NCI-H526 (cell line): ENCODE measurements around the gene CSNK1G3.

Source experiments
- DNase-seq, 2 experiments: peaks; one replicate each; lab custom pipeline; 2025; lab: John Stamatoyannopoulos, UW

CSNK1G3 gene

DNA sequence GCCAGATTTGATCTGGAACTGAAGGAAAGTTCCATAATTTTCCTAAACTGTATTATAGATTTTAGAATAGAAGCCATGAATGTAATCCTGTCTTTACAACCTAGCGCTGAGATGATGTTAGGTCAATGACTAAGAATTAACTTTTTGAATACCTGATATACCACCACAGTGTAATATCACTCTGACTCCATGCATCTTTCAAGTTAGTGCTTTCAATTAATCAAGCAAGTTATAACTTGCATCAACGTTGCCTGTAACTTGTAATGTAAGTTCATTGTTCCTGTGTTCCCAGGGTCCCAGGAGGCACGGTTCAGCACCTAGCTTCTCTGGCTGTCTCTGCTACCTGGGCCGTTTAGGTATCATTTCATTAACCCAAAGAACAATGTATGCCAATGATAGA is 139.3 kb downstream of the CSNK1G3 start:
- no peak for DNase-seq

DNA sequence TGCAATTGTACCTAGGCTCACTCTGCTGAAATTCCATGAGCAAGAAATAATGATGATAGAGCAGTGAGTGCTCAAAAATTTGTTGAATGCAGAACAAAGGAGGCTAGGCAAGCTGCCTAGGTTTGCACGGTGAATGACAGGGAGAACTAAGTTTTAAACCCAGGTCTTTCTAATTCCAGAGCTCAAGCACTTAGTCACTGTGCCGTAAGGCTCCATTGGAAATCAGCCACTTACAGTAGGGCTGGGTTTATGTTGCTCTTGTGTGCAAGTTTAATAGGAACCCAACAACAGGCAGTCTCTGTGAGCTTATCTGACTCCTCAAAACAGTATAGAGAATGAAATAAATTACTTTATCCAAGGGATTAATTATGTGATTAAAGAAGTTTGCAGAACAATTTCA is 147.0 kb downstream of the CSNK1G3 start:
- no peak for DNase-seq

DNA sequence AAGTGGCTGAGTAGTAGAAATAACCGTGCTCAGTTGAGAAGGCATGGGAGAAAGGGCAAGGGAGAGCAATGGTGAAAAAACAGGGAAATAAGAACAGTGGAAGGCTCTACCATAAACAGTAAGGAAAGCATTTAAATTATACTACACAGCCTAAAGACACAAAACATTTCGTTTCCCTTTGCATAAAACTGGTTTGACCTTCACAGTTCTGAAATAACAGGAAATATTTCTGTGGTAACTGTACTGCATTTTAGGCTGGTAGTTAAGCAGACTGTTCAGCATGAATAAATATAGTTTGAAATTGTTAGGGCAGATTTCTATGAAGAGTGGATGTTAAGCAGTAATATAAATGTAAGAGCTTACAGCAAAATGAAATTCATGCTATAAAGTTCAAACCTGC is 147.5 kb downstream of the CSNK1G3 start:
- no peak for DNase-seq

DNA sequence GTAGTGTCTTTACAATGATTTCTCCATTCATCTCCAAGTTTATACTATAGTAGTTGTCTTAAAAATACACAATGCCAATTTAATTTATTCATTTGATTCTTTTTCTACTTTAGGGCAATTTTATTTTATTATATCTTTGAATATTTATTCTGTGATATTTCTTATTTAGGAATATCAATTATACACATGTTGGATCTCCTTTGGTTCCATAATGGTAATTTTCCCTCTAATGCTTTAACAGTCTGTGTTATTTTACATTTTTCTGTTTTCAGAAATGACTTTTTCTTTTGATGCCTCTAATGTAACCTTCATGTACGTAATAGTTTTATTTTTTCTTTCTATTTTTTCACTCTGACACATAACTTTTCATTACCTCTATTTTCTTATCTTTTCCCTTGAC is 153.0 kb downstream of the CSNK1G3 start:
- DNase-seq: no peak

DNA sequence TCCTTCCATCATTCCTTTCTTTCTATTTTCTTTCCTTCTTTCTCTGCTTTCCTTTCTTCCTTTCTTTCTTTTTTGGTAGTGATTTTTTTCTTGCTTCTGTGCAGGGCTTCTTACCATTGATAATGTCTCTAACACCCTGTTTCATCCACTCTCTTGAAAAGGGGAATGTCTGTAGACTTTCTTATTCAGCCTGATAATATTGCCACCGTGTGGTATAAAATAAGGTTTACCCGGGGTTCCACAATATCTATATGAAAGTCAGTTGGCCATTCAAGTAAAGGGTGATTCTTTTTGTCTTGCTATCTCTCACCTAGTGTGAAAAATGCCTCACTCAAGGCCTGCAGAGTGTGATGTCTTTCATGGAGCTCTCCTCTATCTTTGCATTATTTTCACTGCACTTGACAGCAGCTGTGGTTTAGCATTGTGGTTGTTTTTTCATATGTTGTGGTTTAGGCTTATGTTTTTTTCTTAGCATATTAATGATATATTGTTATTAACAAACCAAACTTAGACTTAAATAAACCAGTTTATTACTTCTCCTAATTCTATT is 153.9 kb downstream of the CSNK1G3 start:
- DNase-seq: peak in 1 of 2 experiments; percentile 5
